PC-9 (cell line): ENCODE measurements around the gene MEGF8. TPM values are rescaled to one million over a fixed set of nuclear protein-coding genes. Genes with fewer than 3 reads are reported as not detected.

Source experiments
- BruUV-seq: library from RNA; stranded (reverse); fragments of 400-500 nt; replicated peaks from 2 replicates; lab custom pipeline; 2021; lab: Mats Ljungman, UMichigan
- CTCF ChIA-PET: fragments of 300-600 bp; sonication (Branson Sonifier 250); formaldehyde crosslinking; loops from one replicate; lab custom pipeline; 2022; ENCODE audit warnings: antibody characterized with exemption; lab: Charles Lee
- POLR2A ChIA-PET: fragments of 300-600 bp; sonication (Branson Sonifier 250); formaldehyde crosslinking; loops from one replicate; lab custom pipeline; 2022; ENCODE audit warnings: antibody characterized with exemption; ENCODE audit not compliant: unreplicated experiment; lab: Charles Lee
- DNase-seq, 2 experiments: peaks; one replicate each; pipeline versions ENCODE4 v3.0.0 to v3.0.0-alpha.2; 2015 to 2022; ENCODE audit warnings: mixed read lengths in 1 of 2
- H2AFZ ChIP-seq: fragments of 200-600 bp; sonication (generic); 2 replicates; pipeline ENCODE4 v1.8.1; 2017; ENCODE audit warnings: antibody characterized with exemption
- H3F3A ChIP-seq: fragments of 200-600 bp; sonication (generic); 2 replicates; pipeline ENCODE4 v1.8.1; 2017; ENCODE audit warnings: antibody characterized with exemption, mild to moderate bottlenecking, low read depth; ENCODE audit not compliant: insufficient read depth
- H3K27ac ChIP-seq: fragments of 200-600 bp; sonication (generic); 2 replicates; pipeline ENCODE4 v1.6.1; 2016; ENCODE audit warnings: mixed run types
- H3K27me3 ChIP-seq: fragments of 200-600 bp; sonication (generic); 2 replicates; pipeline ENCODE4 v1.6.1; 2016; ENCODE audit warnings: low read depth, mixed run types; ENCODE audit not compliant: insufficient read depth
- H3K36me3 ChIP-seq: fragments of 200-600 bp; sonication (generic); 2 replicates; pipeline ENCODE4 v1.6.1; 2016; ENCODE audit warnings: low read depth, mixed run types
- H3K4me1 ChIP-seq: fragments of 200-600 bp; sonication (generic); replicated peaks from 2 replicates; pipeline ENCODE4 v1.6.1; 2016; ENCODE audit warnings: mixed run types; ENCODE audit not compliant: insufficient read depth
- H3K4me2 ChIP-seq: fragments of 200-600 bp; sonication (generic); 2 replicates; pipeline ENCODE4 v1.6.1; 2017; ENCODE audit warnings: mixed run types
- H3K4me3 ChIP-seq: fragments of 200-600 bp; sonication (generic); 2 replicates; pipeline ENCODE4 v1.6.1; 2016; ENCODE audit warnings: mixed run types
- H3K79me2 ChIP-seq: fragments of 200-600 bp; sonication (generic); 2 replicates; pipeline ENCODE4 v1.6.1; 2017; ENCODE audit warnings: low read depth, mixed run types
- H3K9me2 ChIP-seq: fragments of 200-600 bp; sonication (generic); 2 replicates; pipeline ENCODE4 v1.8.1; 2017; ENCODE audit warnings: mild to moderate bottlenecking; ENCODE audit not compliant: insufficient read depth
- H3K9me3 ChIP-seq: fragments of 200-600 bp; sonication (generic); 2 replicates; pipeline ENCODE4 v1.8.1; 2016; ENCODE audit warnings: low read depth; ENCODE audit not compliant: insufficient read depth
- H4K20me1 ChIP-seq: fragments of 200-600 bp; sonication (generic); 2 replicates; pipeline ENCODE4 v1.8.1; 2017; ENCODE audit not compliant: insufficient read depth
- EZH2 ChIP-seq: fragments of 200-600 bp; sonication (generic); IDR thresholded peaks from 2 replicates; pipeline ENCODE4 v1.8.0; 2017; ENCODE audit warnings: antibody characterized with exemption, low read depth
- intact Hi-C: fragments of 100-400 bp; cut with micrococcal nuclease; formaldehyde crosslinking; loops from one replicate; pipeline ENCODE4 v1.10.0; 2022; ENCODE audit not compliant: unreplicated experiment
- total RNA-seq: library from RNA; stranded (reverse); gene quantifications from 2 replicates; pipeline ENCODE4 v1.2.3, GENCODE V29; 2021
- TF ChIP-seq, protein P1 (sequence below): fragments of 200-600 bp; sonication (generic); conservative IDR thresholded peaks from 2 replicates; pipeline ENCODE4 v1.6.1; 2017; ENCODE audit warnings: mixed run types, antibody characterized with exemption, mild to moderate bottlenecking, moderate library complexity

MEGF8 gene
- total RNA-seq, 1 experiment from 2014 or later, result 40.6 TPM

DNA sequence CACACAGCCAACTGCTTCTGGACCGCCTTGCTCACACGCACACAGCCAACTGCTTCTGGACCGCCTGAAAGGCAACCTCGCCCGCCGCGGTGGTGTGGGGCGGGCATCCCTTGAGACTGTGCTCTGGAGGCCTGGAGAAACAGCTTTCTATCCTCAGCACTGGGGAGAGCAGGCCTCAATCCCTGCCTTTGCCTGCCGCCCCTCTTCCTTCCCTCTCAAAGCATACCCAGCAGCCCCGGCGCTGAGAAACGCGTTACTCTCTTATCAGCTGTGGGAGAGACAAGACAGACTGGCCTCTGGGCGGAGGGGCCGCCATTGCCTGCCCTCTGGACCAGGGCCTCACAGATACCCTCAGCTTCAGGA is 98.9 kb downstream of the MEGF8 start:
- Histone ChIP-seq H3K27me3 (no peaks in the 10 kb centered on the region), H3K27ac (no peak overlapping the region), H3K4me1 (peaks cover 26% of the 10 kb centered on the region), H3K9me3 (no peaks in the 10 kb centered on the region), H3F3A (peaks cover 30% of the 10 kb centered on the region), H3K4me3 (no peak overlapping the region), H2AFZ (no peak overlapping the region), H3K9me2 (no peaks in the 10 kb centered on the region), H3K36me3 (no peaks in the 10 kb centered on the region), H3K79me2 (no peaks in the 10 kb centered on the region), H4K20me1 (no peaks in the 10 kb centered on the region), H3K4me2 (peak overlapping the region; percentile 87; the same call in 1 of the 2 replicates)
- DNase-seq, result no peak
- POLR2A ChIA-PET, result no interaction called here
- no TSS peak for BruUV-seq
- intact Hi-C loops, result no loop called here
- CTCF ChIA-PET, result no interaction called here
- TF ChIP-seq, protein P1, sequence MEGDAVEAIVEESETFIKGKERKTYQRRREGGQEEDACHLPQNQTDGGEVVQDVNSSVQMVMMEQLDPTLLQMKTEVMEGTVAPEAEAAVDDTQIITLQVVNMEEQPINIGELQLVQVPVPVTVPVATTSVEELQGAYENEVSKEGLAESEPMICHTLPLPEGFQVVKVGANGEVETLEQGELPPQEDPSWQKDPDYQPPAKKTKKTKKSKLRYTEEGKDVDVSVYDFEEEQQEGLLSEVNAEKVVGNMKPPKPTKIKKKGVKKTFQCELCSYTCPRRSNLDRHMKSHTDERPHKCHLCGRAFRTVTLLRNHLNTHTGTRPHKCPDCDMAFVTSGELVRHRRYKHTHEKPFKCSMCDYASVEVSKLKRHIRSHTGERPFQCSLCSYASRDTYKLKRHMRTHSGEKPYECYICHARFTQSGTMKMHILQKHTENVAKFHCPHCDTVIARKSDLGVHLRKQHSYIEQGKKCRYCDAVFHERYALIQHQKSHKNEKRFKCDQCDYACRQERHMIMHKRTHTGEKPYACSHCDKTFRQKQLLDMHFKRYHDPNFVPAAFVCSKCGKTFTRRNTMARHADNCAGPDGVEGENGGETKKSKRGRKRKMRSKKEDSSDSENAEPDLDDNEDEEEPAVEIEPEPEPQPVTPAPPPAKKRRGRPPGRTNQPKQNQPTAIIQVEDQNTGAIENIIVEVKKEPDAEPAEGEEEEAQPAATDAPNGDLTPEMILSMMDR, result no peak

DNA sequence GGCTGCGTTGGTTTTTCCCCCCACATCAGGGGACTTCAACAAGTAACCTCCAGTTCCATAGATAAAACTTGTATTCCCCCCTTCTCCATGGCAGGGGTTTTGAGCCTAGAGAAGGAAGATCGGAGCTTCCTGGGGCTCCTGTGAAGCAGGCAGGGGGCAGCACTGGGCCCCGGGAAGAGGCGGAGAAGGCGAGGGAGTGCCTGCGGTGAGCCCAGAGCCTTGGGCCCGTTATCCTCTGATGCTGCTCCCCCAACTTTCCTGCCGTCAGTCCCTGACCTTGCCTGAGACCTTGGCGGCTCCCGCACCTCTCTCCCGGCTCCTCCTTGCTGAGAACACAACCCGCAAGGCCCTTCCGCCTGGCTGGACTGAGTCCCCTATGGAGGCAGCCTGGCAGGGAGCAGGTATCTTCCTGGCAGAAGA is 99.3 kb downstream of the MEGF8 start:
- Histone ChIP-seq H3K4me2 (no peak overlapping the region), H3K79me2 (no peaks in the 10 kb centered on the region), H3K9me2 (no peaks in the 10 kb centered on the region), H3K36me3 (no peaks in the 10 kb centered on the region), H3F3A (peaks cover 30% of the 10 kb centered on the region), H2AFZ (no peak overlapping the region), H3K27me3 (no peaks in the 10 kb centered on the region), H3K4me3 (no peak overlapping the region), H3K9me3 (no peaks in the 10 kb centered on the region), H4K20me1 (no peaks in the 10 kb centered on the region), H3K27ac (no peak overlapping the region), H3K4me1 (peaks cover 22% of the 10 kb centered on the region)
- DNase-seq, result no peak
- CTCF ChIA-PET, result no interaction called here
- TF ChIP-seq, protein P1, result no peak
- no peak for TF ChIP-seq EZH2
- BruUV-seq, result no TSS peak
- intact Hi-C loops, result no loop called here
- POLR2A ChIA-PET, result no interaction called here

DNA sequence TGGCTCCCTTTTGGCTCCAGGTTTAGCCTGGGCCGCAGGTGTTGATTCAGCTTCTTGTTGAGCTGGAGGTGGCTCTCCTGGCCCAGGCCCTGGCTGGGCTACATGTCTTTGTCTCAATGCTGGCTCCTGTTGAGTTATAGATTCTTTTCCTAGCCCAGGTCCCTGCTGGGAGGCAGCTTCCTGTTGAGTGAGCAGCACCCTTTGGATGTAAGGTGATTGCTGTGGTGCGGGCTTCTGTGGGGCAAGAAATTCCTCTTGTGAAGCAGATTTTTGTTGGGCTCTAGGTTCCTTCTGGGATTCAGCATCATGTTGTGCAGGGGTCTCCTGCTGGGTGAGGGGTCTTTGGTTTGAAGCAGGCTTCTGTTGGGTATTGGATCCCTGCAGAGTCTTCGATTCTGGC is 101.2 kb downstream of the MEGF8 start:
- intact Hi-C loops, result no loop called here
- Histone ChIP-seq H3K27me3 (no peaks in the 10 kb centered on the region), H3F3A (peaks cover 17% of the 10 kb centered on the region), H4K20me1 (no peaks in the 10 kb centered on the region), H2AFZ (no peak overlapping the region), H3K36me3 (no peaks in the 10 kb centered on the region), H3K4me2 (no peak overlapping the region), H3K79me2 (no peaks in the 10 kb centered on the region), H3K9me3 (no peaks in the 10 kb centered on the region), H3K9me2 (no peaks in the 10 kb centered on the region), H3K27ac (no peak overlapping the region), H3K4me3 (no peak overlapping the region), H3K4me1 (peaks cover 11% of the 10 kb centered on the region)
- TSS peak; percentile 5 for BruUV-seq
- ChIA-PET CTCF (no interaction called here), POLR2A (no interaction called here)
- no peak for TF ChIP-seq EZH2
- TF ChIP-seq, protein P1, result no peak
- no peak for DNase-seq
